Erythroblast (primary cell): ENCODE data around the gene SNX24.

Experiments
- DNase-seq, 2 experiments: peaks; one replicate each; lab custom pipeline; 2025; lab: John Stamatoyannopoulos, UW
- GATA1 ChIP-seq: IDR thresholded peaks from 2 replicates; pipeline ENCODE4 v1.6.1; 2011; ENCODE audit warnings: low read depth, mild to moderate bottlenecking, control low read depth, low read length, moderate library complexity
- POLR2A ChIP-seq: IDR thresholded peaks from 2 replicates; pipeline ENCODE4 v1.6.1; 2011; ENCODE audit warnings: mild to moderate bottlenecking, low read length

The SNX24 gene

GRCh38 chr5:122915717-122916461, 70.5 kb downstream of the SNX24 start:
- TF ChIP-seq POLR2A (no peak), GATA1 (no peak)
- DNase-seq = no peak

GRCh38 chr5:122916490-122916889, 71.1 kb downstream of the SNX24 start:
- TF ChIP-seq GATA1 (no peak), POLR2A (no peak)
- DNase-seq = no peak

- no peak for DNase-seq
- no peak for TF ChIP-seq GATA1
- no peak for TF ChIP-seq POLR2A
These were observed 74.6 kb downstream of the SNX24 start for GRCh38 chr5:122919969-122920368.

GRCh38 chr5:122921826-122922225, 76.4 kb downstream of the SNX24 start:
- DNase-seq = no peak
- no peak for TF ChIP-seq POLR2A
- TF ChIP-seq GATA1 = no peak

- TF ChIP-seq GATA1 (no peak), POLR2A (no peak)
- peak; percentile 26 to 54 for DNase-seq
These were observed 78.8 kb downstream of the SNX24 start for GRCh38 chr5:122924203-122924602.

GRCh38 chr5:122924719-122925395, 79.4 kb downstream of the SNX24 start:
- TF ChIP-seq POLR2A (no peak), GATA1 (no peak)
- DNase-seq = no peak

- no peak for DNase-seq
- TF ChIP-seq POLR2A (no peak), GATA1 (no peak)
These were observed 83.6 kb downstream of the SNX24 start for GRCh38 chr5:122929001-122929400.

GRCh38 chr5:122929980-122930379, 84.6 kb downstream of the SNX24 start:
- TF ChIP-seq POLR2A = no peak
- no peak for TF ChIP-seq GATA1
- DNase-seq = no peak

GRCh38 chr5:122933956-122934355, 88.5 kb downstream of the SNX24 start:
- TF ChIP-seq GATA1 = no peak
- TF ChIP-seq POLR2A = no peak
- DNase-seq = no peak

GRCh38 chr5:122936088-122936487, 90.7 kb downstream of the SNX24 start:
- DNase-seq = no peak
- no peak for TF ChIP-seq POLR2A
- no peak for TF ChIP-seq GATA1

GRCh38 chr5:122937914-122938313, 92.5 kb downstream of the SNX24 start:
- no peak for DNase-seq
- TF ChIP-seq POLR2A = no peak
- no peak for TF ChIP-seq GATA1

- DNase-seq = no peak
- TF ChIP-seq POLR2A = no peak
- TF ChIP-seq GATA1 = no peak
These were observed 95.5 kb downstream of the SNX24 start for GRCh38 chr5:122940890-122941289.

- TF ChIP-seq POLR2A (no peak), GATA1 (no peak)
- no peak for DNase-seq
These were observed 96.3 kb downstream of the SNX24 start for GRCh38 chr5:122941737-122942136.

GRCh38 chr5:122942164-122942914, 96.9 kb downstream of the SNX24 start:
- TF ChIP-seq GATA1 (no peak), POLR2A (no peak)
- DNase-seq = peak; percentile 5 to 60
